HG02970 (cell line): ENCODE measurements around the gene NR2C2.
"Not testable (repeated sequence)": the region's sequence is repeated elsewhere in the genome, so short reads cannot be mapped to it uniquely, and the experiment has no call there.

Experiments used
- ATAC-seq: cut with Tn5 transposase; IDR thresholded peaks from one replicate; pipeline ENCODE4 v1.9.1; 2021; ENCODE audit warnings: mild to moderate bottlenecking, moderate library complexity, moderate number of reproducible peaks; ENCODE audit not compliant: unreplicated experiment, low FRiP score

Gene NR2C2

DNA sequence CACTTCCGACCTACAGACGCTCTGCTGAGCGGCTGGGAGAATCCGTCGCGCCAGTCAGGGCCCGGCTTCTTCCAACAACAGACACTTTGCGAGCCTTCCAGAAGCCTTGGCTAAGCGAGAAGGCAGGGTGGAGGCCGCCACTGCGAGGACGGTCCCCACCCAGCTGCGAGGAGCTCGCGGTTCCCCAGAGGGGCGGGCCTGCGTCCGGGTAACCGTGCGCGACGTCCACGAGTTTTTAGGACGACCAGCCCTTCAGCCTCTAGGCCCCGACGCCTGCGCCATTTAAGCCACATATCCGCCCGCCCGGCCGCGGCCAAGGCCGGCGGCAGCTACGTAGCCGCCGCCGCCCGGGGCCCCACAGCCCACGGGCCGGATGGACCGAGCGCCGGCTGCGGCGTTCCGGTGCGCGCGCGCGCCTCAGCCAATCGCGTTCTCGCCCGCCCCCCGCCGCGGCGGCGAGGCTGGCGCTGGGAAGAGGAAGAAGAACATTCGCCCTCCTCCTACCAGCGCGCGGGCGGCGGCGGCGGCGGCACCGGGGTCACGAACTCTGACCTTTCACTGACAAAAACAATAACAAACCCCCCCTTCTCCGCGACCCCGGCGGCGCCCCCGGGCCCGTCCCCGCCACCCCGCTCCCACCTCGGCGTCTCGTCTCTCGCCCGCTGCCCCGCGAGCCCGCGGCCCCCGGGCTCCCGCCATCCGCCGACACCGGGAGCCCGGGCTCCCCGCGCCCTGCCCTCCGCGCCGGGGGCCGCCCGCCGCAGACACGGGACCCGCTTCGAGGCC lies at the start of gene NR2C2:
NR2C2 (plus strand) TSS at position 484 of the 786 bp plus-strand sequence. CDS start 56,332 bp downstream, outside the sequence.
- ATAC-seq: peak; percentile 49

DNA sequence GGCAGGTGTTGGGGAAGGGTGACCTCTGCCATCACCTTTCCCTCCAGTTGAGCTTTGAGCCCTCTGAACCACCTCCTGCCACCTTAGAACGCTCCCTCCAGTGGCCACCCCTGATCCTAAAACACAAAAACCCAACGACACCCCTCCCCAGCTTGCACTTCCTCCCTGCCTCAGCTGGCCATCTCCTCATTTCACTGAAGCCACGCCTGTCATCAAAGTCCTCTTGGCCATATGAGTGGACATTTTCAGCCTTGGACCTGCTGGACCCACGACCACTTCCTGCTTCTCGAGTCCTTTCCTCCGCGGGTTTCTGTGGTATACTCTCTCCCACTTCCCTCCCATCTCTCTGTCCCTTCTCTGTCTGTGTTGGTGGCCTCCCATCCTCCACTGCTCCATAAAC lies 48.5 kb upstream of the NR2C2 start:
- ATAC-seq: no peak

DNA sequence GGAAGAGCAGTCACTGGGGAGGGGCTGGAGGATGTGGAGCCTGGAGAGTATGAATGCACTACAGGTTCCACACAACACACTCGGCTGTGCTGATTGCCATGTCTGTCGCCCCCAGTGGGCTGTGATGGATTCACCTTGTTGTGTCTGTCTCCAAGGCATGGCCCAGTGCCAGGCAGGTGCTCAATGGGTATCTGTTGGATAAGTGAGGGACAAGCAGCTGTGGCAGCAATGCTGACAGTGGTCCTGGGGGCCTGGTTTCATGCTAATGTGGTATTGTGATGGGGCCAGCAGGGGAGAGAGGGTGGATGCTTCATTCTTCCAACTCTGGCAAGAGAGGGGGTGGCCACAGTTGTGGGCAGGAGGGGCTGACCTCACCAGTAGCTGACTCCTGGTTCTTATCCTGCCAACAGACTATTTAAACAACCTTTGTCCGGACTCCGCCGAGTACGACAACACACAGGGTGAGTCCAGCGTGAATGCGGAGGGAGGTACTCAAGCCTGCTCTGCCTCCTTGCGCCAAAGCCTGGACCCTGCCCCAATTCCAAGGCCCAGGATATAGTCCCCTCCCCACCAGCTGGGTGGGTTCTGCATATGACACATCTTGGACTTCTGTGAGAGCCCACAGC lies 47.3 kb upstream of the NR2C2 start:
- no peak for ATAC-seq

DNA sequence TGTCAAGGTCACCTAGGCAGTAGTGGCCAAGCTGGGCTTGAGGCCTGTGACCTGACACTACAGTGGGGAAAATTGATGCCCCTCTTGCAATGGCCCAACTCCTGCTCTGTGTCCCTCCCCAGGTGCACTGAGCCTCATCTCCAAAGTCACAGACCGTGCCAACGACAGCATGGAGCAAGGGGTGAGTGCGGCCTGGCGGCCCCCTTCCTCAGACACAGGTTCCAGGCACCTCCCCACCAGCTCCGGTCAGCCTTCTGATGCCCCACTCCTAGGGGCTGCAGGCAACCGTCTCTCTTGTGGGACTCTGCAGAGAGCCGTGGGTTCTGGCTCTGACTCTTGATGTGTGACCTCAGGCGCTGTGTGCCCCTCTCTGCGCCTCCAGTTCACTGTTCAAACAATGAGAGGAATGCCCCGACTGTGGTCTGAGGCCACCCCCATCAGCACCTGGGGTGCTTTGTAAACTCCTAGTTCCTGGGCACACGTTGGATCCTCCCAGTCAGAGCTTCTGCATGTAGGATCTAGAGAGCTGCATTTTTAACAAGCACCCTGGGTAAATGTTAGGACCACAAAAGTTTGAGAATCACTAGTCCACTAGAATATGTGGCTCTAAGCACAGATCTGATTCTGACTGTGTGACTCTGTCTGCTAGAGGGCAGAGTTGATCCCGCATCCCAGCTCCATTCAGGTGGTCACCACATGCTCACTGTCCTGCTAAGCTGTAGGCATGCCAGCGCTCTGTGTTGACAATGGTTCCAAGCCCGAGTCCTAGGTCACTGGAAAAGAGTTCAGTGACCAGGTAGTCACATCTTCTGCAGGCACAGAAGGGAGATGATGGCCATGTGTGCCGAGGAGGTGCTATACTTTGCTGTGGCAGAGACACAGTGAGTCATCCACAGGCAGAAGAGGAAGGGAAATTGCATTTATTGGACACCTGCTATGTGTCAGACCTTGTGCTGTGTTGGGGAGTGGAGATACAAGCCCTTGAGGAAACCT lies 46.2 kb upstream of the NR2C2 start:
- ATAC-seq: no peak

DNA sequence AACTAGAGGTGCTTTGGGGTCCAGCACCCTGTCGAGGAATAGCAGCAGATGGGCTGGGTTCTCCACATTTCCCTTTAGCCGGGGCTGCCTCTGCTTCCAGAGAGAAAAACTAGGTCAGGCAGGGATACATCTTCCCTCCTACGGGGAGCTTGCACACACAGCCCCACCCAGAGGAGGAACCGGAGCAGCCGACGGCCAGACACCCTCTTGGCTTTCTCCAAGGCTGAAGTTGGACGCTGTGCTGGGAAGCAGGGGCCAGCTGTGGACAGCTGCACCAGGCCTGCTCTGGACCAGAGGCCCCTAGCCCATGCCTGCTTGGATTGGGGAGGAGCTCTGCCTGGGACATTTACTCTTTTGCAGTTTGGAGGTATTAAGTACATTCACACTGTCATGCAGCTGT lies 44.7 kb upstream of the NR2C2 start:
- ATAC-seq: no peak

DNA sequence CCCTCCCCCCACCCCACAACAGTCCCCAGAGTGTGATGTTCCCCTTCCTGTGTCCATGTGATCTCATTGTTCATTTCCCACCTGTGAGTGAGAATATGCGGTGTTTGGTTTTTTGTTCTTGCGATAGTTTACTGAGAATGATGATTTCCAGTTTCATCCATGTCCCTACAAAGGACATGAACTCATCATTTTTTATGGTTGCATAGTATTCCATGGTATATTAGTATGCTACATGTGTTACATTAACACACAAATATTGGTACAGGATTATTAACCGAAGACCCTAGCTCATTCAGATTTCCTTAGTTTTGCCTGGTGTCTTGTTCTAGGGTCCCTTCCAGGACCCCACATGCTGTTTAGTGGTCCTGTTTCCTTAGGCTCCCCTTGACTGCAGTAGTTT lies 43.9 kb upstream of the NR2C2 start:
- ATAC-seq: not testable (repeated sequence)

DNA sequence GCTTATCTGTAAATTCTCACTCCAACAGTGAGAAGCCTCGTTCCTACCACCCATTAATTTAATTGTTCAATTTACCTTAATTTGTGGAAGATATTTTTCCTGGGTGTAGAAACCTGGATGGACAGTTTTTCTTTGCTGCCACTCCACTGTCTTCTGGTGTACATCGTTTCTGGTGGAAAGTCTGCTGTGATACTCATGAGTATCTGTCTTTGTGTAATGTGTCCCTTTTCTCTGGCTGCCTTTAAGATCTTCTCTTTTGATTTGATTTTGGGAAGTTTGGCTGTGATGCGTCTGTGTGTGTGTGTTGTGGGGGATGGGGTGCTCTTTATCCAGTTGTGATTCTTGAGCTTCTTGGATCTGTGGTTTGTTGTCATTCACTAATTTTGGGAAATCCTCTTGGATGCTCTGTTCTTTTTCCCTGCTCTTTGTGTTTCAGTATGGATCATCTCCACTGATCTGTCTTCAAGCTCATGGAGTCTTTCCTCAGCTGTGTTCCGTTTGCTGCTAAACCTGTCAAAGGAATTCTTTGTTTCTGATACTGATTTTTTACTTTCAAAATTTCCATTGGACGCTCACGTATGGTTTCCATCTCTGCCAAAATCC lies 42.2 kb upstream of the NR2C2 start:
- ATAC-seq: no peak

DNA sequence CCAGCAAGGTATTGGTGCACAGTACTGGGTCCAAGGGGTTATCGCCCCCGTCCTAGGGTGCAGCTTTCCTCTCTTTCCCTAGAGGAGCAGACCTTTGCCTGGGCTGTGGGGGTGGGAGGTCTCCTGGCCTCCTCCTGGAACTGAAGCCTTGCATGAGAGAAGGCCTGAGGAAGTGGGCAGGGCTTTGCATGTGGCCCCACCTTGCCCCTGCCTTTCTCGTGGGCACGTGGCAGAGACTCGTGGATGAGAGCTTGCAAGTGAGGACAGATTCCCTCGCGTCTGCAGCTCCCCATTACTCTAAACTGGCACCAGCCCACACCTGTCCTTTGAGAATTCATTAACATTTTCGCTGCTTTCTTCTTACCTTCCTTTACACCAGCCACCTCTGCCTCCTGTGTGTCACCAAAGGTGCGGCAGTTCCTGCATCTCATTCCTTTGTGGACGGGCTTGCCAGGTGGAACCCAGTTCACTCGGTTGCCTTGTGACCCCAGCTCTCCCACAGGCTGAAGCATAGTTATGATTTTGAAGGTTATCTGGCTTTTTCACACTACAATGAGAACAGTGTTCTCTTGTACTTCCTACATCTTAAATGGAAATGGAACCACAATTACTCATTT lies 40.9 kb upstream of the NR2C2 start:
- no peak for ATAC-seq

DNA sequence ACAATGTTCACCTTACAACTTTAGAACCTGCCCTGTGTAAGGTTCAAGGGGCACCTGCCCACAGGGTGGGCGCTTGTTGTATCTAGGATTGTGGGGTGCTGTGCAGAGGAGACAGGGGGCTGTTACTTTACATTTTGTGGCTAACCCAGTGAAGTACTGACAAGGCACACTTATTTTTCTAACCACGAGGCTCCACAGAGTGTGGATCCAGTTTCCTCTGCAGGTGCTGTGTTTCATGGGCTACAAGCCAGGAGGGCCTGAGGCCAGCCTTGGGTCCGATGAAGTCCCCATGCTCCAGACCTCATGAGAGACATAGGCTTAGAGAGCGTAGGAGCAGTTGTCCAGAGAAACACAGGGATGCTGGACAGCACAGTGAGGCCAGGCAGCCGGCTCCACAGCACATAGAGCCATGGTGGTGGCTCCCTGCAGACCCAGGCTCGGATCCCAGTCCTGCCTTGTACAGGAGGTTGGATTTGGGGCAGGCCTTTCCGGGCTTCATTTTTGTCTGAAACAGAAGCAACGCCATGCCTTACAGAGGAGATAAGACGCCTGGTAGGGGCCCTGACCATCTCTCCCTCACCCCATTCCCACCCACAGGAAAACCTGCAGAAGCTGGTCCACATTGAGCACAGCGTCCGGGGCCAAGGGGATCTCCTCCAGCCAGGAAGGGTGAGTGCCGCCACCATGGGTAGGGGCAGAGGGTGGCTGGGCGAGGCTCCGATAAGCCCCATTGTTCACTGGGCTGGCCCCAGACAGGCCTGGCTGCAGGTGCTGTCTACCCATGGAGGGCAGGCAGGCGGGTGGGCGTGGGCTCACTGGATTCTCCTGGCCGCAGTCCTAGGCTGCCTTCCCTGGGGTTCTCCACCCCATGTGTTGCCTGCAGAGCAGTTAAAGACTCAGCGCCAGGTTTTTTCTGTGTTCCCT lies 40.1 kb upstream of the NR2C2 start:
- no peak for ATAC-seq

DNA sequence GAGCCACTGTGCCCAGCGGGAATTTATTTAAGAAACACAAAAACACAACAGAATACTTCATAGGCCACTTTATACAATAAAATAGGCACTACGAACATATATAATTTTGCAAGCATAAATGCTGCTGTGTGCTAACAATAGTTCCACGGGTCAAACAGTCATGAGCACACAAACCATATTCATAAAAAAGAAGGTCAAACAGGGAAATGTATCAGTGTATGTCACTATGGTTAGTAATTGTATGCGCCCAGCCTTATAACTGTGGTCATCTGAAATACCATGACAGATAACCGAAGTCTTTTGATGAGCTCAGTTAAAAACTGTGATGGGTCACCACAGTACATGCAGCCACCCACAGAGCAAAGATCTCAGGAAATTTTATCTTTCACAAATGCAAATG lies 38.1 kb upstream of the NR2C2 start:
- no peak for ATAC-seq

DNA sequence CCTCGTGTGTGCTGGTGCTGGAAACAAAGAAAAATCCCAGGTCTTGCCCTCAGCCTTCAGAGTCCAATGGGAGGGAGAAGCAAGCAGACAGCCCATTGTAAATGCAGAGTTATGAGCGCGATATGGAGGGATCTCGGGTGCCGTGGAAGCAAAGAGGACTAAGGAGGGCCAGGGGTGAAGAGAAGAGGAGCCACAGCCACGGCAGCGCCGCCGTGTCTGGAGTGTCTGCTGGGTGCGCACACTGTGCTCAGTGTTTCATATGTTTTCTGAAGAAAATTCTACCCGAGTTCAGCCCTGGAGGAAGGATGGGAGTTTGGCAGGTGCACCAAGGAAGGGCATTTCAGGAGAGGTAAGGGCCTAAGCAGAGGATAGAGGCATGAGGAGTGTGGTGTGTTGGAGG lies 35.7 kb upstream of the NR2C2 start:
- ATAC-seq: no peak

DNA sequence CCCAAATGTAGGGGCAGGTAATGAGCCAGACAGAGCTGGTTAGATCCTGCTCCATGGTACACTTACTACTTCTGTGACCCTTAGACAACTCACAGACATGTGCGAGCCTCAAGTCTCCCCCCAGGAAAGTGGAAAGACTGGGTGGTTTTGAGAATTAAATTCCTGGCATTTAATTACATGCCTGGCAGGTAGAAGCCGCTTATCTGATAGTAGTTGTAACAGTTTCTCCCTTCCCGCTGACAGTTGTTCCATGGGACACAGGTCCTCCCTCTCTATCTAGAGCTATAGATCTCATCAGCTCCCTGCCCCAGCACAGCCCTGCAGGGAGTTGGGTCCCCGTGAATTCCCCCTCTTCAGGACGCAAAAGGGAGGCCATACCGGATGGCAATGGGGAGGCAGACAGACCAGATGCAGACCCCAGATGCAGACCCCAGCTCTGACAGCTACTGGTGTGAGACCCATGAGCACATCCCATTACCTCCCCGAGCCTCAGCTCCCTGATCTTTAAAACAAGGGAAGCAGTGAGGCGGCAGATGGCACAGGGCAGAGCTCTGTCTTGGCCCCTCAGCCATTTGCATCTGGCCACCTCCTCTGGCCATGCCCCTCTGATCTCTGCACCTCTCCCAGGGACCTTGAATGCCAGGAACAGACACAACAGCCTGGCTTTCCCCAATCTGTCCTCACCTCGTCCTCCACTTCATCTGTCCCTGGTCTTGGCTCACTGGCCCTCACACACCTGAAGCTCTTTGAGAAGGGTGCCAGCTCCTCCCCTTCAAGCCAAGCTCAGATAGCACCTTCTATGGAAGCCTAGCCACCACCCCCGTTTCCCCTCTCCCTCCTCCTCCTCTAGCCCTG lies 34.1 kb upstream of the NR2C2 start:
- no peak for ATAC-seq

DNA sequence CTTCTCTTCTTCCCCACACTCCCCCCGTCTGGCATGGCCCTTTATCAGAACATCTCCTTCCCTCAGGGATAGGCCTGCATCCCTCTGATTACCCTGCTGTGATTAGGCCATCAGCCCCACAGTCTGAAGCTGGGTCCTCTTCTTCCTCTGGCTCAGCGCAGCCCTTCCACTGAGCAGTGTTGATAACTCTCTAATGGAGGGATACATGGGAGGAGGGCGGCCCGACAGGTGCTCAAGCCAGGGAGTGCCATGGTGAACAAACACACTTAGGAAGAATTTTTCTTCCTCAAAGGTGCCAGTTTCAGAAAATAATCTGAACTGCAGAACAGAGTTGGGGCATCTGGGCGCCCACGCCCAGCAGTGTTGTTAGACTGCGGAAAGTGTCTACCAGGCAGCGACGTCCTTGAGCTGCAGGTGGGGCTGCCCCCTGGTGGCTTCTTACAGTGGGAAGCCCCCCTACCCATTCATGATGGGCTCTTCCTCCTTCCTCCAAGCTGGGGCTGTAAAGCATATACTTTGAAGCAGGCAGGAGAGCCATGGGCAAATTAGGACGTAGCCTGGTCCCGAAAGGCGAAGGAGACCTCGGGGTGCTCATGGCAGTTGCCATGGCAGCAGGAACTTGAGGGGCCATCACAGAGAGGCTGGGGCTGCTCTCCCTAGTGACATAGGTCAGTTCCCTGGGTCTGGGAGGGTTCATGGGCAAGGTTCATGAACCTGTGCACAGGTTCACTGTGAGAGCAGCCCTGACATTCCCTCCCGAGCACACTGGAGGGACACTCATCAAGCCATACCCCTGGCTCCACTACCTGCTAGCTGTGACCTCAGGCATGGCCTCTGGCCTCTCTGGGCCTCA lies 33.2 kb upstream of the NR2C2 start:
- ATAC-seq: no peak

DNA sequence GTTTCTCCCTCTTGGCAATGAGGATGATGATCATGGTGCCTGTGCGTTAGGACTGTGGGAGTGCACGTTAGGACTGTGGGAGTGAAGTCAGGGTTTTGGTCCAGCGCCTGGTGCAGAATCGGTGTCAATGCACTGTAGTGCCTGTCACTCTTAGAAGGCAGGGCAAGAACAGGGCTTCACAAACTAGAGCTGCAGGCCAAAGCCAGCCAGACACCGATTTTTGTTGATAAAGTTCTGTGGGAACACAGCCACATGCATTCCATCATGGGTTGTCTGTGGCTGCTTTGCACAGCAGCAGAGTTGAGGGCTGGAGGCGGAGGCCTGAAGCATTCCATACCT lies 32.6 kb upstream of the NR2C2 start:
- ATAC-seq: no peak

DNA sequence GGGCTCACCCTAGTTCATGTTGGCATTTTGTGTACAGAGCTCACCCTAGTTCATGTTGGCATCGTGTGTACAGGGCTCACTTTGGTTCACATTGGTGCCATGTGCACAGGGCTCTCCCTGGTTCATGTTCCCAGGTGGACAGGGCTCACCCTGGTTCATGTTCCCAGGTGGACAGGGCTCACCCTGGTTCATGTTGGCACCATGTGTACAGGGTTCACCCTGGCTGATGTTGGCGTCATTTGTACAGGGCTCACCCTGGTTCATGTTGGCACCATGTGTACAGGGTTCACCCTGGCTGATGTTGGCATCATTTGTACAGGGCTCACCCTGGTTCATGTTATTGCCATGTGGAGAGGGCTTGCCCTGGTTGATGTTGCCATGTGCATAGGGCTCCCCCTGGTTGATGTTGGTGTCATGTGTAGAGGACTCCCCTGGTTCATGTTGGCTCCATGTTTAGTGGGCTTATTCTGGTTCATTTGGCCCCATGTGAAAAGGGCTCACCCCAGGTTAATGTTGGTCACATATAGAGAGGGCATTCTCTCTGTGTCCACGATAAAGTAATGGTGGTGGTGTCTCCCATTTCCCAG lies 31.7 kb upstream of the NR2C2 start:
- no peak for ATAC-seq

DNA sequence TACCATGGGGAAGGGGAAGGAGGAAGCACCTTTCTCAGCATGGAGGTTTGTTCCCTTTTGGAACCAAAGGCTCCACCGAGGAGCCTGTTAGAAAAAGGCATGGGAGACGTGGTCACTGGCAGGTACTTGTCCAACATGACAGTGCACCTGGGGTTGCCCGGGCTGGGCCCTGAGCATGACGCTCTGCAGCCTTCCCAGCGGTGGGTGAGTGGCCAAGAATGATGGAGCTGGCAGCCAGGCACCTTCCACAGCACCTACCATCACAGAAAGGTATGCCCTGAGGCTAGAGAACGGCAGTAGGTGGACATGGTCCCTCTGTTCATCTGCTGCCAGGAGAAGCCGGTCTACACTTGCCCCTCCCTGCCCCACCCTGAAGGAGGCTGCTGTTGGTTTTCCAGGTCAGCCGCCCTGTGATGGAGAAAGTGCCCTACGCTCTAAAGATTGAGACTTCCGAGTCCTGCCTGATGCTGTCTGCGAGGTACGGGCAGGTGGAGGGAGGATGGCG lies 29.0 kb upstream of the NR2C2 start:
- no peak for ATAC-seq

DNA sequence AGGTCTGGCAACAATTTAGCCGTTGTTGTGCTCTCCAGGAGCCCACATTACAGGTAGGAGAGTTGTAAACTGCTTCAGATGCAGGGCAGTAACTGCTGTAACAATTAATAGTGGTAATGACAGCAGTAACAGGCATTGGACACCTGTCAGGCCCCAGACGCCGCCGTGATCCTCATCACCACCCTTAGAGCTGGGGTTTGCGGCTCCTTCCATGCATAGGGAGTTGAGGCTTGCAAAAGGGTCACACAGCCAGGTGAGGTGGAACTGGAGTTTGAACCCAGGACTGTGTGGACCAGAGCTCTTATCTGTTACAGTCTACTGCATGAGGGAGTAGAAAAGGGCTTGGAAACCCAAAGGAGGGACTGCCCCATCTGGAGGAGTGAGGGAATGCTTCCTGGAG lies 26.8 kb upstream of the NR2C2 start:
- ATAC-seq: no peak
